ENCODE results near the gene GALNT16.
A peak's percentile ranks its signal among the peaks of the same experiment; 100 is the strongest.
"Not testable (repeated sequence)": the region's sequence is repeated elsewhere in the genome, so short reads cannot be mapped to it uniquely, and the experiment has no call there.

The GALNT16 gene

DNA sequence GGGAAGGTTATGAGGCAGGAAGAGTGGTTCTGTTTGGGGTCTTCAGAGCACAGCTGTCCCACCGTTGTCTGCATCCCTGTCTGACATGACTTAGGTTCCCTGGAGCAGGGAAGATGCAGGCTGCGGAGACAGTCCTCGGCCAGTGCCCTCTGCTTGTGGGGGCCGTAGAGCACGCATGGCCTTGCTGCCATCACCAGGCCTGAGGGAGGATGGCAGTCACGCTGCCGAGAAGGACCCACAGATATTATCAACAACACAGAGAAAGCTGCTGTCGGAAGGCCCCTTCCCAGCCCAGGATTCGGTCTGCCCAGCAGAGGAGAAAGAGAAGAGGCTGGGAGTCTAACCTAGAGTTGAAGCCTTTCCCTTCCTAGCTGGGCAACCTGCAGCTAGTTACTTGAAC is 103.1 kb downstream of the GALNT16 start:
- no peak for DNase-seq (ENCODE audit: low read depth, low spot score)

DNA sequence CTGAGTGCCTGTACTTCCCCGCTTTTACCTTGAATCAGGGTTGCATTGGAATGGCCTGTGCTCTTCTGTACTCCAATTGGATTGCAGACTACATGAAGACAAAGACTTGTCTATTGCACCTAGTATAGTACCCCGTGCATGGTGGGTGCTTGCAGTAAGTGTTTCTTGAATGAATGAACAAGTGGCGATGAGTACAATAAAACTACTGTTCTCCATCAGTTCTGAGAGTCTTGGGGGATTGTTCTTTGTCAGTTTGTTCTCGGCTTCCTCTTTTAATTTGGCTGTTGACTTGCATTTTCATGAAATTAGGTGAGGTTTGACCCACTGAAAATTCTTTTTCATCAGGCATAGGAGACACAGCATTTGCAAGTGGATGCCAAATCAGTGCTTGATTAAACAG is 104.0 kb downstream of the GALNT16 start:
- DNase-seq (ENCODE audit: low read depth, low spot score), result no peak

DNA sequence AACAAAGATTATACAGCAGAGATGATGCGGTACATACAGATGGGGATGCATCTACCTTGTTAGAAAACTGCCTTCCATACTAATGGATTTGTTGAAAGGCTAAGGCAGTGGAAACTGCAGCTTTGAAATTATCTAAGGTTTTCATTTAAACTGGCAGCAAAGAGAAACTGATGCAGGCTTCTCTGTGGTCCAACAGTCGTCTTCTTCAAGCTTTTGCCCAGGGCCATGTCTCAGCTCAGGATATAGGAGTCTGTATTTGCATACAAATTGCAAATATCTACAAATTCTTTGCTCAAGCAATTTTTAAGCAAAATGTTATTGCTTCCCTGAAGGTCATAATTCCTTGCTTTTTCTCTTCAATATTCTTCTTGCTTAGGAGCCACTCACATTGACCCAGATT is 104.4 kb downstream of the GALNT16 start:
- no peak for DNase-seq (ENCODE audit: low read depth, low spot score)

DNA sequence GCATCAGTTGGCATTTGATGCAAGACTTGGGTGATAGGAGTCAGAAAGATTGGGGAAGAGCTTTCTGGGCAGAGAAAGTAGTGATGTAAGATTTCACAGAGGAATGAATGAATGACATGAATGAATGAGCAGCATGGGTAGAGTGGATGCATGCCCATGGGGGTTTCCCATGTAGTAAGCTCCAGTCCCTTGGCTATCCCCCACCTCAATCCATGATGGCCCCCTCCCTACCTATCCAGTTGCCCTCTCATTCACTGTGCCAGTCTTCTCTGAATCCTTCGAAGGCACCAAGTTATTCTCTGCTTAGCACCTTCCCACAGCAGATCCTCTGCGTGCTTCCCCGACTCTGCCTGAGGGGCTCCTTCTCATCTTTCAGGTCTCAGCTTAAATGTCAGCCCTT is 106.1 kb downstream of the GALNT16 start:
- no peak for DNase-seq (ENCODE audit: low read depth, low spot score)

DNA sequence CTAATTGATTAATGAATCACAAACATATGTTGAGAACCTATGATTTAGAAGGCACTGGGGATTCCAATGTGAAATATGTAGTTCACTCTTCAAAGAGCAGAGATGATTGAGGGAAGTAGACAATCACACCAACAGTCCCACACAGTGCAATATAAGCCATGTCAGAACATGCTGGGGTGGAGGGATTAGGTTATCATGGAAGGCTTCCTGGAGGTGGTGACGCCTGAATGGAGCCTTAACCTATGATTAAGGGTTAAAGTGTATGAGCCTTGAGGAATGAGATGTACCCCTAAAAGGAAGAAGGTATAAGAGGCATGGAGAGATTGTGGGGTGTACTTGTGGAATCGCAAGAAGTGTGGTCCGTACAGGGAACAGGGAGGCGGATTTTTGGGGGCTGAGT is 106.8 kb downstream of the GALNT16 start:
- DNase-seq (ENCODE audit: low read depth, low spot score), result no peak

DNA sequence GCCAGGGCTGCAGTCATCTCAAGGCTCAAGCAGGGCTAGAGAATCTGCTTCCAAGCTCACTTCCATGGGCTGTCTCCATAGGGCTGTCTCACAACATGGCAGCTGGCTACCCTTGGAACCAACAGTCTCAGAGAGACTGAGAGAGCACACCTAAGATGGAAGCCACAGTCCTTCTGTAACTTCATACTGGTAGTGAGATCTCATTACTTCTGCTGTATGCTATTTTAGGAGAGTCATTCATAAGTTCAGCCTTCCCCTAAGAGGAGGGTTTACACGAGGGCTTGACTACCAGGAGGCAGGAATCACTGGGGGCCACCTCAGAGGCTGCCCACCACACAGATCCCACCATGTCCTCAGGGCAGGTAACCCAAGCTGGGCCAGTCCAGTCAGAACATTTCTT is 108.4 kb downstream of the GALNT16 start:
- DNase-seq (ENCODE audit: low read depth, low spot score), result no peak

DNA sequence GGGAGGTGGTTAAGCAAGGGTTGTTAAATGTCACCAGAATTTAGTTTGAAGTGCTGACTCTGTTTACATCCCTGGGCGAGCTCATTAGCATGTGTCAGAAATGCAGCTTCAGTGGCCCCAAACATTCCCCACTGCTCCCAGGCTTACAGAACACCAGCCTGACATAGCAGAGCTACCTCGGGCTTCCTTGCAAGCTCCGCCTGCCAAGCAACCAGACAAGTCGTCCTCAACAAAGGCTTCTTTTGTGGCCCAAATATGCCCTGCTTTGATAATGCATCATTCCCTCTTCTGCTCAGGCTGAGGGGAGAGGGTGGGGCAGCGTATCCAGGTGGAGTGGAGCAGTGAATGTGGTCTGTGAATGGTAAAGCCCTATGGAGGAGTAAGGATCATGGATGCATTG is 110.1 kb downstream of the GALNT16 start:
- DNase-seq (ENCODE audit: low read depth, low spot score), result no peak

DNA sequence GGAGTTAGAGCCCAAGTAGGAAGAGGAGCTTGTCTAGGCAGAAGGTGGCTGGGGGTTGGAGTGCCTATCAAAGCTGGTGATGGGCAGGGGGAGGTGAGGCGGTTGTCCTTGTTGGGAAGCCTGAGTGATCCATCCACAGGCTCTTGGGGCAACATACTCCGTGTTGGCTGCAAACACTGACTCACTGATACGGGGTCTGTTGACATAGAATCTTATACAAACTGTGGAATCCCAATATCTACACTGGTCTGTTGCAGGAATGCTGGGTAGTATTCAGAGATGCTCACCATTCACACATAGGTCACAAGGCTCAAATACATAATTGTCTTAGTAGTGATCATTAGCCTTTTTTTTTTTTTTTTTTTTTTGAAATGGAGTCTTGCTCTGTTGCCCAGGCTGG is 112.2 kb downstream of the GALNT16 start:
- no peak for DNase-seq (ENCODE audit: low read depth, low spot score)

DNA sequence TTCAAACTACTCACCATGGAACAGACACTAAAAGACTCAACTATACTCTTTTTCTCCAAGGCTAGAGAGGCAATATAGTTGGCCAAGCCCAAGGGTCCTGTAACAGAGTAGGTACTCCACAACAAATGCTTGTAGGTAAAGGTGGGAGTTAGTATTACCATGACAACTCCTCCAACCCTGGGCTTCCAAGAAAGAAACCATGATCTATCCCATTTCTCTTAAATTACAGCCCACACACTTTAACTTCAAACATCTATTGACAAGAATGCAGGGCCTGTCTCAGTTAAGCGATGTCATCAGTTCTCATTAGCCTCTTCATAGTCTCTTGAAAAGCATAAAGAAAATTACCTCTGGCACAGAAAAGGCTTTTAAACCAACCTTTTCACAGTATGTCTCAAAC is 113.1 kb downstream of the GALNT16 start:
- no peak for DNase-seq (ENCODE audit: low read depth, low spot score)

DNA sequence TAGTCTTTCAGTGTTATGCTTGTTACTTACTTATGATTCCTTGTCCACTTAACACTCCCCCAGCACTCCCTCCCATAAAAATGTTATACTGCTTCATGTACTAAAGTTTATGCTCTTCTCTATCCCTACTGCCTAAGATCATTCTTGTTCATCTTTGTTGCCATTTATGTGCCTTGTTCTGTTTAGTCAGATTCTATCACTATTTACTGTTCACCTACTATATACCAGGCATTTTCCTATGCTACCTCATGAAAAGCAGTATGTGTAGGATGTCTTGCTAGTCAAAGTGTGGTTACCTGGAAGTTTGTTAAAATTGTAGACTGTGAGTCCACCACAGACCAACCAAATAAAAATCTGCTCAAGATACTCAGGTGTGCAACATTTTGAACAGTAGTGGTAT is 114.3 kb downstream of the GALNT16 start:
- DNase-seq (ENCODE audit: low read depth, low spot score), result no peak

DNA sequence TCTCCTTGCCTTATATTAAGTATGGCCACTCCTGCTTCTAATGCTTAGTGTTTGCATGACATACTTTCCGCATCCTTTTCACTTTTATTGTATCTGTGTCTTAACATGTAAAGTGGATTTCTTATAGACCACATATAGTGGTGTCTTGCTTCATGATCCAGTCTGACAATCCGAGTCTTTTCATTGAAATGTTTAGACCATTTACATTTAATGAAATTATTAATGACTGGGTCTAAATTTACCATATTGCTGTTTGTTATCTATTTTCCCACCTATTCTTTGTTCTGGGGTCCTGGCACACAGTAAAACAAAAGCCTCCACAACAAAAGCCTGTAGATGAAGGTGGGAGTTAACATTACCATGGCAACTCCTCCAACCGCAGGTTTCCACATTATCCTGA is 115.2 kb downstream of the GALNT16 start:
- no peak for DNase-seq (ENCODE audit: low read depth, low spot score)

DNA sequence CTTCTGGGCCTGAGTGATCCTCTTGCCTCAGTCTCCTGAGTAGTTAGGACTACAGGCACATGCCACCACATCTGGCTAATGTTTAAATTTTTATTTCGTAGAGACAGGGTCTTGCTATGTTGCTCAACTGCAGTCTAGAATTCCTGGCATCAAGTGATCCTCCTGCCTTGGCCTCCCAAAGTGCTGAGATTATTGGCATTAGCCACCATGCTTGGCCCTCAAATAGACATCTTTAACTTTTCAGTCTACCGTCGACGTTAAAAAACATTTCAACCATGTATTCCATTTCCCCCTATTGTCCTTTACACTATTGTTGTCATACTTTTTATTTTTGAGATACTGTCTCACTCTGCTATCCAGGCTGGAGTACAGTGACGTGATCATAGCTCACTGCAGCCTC is 115.8 kb downstream of the GALNT16 start:
- DNase-seq (ENCODE audit: low read depth, low spot score), result no peak

DNA sequence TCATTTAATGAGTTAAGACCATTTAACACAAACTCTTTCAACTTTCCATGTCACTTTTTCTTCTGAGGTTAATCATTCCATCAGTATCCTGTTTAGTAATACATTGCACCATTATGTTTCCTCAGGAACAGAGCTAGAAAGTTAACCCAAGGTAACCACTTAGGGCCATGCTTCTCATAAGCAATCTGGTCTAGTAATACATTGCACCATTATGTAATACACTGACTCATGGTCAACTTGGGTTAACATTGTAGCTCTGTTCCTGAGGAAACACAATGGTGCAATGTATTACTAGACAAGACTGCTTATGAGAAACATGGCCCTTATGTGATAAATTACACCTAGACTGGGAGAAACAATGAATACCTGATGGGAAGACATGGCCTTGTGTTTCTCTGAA is 116.5 kb downstream of the GALNT16 start:
- no peak for DNase-seq (ENCODE audit: low read depth, low spot score)

DNA sequence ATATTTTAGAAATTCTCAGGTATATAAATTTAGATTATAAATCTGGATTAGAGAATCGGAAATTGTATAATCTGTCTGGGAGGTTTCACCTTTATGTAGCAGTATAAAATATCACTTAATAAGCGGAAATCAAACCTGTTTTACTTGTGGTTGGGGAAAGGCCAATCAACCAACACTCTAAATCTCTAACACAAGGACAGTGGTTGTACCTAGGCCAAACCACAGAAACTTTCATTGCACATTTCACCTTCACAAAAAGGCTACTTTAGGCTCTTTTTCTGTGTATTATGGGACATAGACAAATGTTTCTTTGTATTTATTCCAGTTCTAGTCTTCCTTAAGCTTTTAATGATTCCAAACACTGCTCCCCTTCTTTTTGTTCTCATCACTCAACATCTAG is 118.3 kb downstream of the GALNT16 start:
- DNase-seq (ENCODE audit: low read depth, low spot score), result no peak

DNA sequence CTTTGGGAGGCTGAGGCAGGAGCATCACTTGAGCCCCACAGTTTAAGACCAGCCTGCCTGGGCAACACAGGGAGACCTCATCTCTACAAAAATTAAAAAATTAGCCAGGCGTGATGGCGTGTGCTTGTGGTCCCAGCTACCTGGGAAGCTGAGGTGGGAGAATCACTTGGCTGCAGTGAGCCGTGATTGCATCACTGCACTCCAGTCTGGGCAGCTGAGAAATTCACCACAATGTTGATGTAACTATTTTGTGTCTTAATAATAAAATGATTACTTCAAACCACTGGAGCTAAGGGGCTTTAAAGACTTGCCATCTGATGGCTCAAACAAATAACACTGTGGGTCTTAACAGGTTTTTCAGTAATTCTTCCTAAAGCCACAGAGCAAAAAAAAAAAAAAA is 127.4 kb downstream of the GALNT16 start:
- no peak for DNase-seq (ENCODE audit: low read depth, low spot score)

DNA sequence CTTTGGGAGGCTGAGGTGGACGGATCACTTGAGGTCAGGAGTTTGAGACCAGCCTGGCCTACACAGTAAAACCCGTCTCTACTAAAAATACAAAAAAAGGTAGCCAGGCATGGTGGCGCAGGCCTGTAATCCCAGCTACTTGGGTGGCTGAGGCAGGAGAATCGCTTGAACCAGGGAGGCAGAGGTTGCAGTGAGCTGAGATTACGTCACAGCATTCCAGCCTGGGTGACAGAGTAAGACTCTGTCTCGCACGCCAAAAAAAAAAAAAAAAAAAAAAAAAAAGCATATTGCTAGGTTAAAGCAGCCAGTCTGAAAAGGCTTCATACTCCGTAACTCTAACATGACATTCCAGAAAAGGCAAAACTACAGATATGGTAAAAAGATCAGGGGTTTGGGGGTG is 131.4 kb downstream of the GALNT16 start:
- DNase-seq (ENCODE audit: low read depth, low spot score), result not testable (repeated sequence)

DNA sequence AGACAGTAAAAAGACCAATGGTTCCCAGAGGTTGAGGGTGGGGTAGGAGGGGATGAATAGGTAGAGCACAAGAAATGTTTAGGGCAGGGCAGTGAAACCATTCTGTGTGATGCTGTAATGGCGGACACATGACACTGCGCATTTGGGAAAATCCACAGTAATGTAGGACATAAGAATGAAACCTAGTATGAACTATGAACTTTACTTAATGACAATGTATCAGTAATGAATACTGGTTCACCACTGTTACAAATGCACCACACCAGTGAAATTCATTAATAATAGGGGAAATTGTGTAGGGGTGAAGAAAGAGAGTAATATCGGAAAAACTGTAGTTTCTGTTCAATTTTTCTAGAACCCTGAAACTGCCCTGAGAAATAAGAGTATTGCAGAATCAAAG is 132.5 kb downstream of the GALNT16 start:
- no peak for DNase-seq (ENCODE audit: low read depth, low spot score)

DNA sequence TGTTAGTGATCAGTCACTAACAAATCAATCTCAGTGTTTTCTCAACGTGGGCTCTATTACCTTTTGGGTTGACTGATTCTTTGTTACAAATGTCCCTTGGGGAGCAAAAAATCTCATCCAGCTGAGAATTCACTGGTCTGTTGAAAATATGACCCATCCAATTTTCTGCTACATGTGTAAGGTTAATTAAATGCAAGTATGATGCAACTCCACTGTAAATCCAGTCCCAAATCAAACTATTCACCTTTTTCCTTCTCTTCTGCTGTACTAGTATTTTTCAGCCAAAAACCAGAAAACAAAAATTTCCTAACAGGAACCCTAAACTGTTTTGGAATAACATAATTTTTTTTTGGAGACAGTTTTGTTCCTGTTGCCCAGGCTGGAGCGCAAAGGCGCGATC is 136.0 kb downstream of the GALNT16 start:
- no peak for DNase-seq (ENCODE audit: low read depth, low spot score)

DNA sequence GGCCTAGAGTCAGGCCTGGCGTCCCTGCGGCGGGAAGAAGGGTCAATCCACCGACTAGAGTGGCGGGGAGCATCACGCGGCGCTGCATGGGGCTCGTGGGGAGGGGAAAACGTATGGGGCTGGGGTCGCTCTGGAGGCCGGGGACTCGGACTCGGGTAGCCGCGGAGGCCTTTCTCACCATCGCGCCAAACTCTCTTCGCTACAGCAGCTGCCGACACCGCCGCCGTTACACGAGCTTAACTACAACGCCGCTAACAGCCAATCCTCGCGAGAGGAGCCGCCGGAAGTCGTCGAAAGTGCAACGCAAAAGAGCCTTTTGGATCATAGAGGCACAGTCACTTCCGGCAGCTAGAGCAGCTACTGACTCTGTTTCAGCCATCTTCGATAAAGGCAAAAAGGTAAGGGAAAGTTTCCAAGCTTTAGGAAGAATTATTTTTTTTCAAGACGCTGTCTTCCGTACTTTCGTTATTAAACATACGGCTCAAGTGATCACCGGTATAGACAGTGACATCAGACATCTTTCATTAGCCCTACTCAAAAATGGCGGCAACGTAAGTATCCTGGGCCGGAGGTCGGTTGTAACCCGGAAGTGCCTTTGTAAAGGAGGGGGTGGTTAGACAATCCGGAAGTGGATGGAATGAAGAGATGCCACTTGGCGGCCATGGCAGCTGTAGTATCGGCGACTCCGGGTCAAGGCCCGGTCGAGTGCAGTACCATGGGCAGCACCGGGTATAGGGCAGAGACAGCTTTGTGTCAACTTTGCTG is 138.3 kb downstream of the GALNT16 start, which contains the start of the genes ERH and SLC39A9:
Gene ERH, minus strand, starts transcription at position 247 of the 765 bp plus-strand sequence. Its CDS starts 66 bp downstream, at position 181.
Gene SLC39A9, plus strand, starts transcription at position 640 of the 765 bp plus-strand sequence. CDS start 678 bp downstream, outside the sequence.
- DNase-seq (ENCODE audit: low read depth, low spot score), result peak; percentile 82

DNA sequence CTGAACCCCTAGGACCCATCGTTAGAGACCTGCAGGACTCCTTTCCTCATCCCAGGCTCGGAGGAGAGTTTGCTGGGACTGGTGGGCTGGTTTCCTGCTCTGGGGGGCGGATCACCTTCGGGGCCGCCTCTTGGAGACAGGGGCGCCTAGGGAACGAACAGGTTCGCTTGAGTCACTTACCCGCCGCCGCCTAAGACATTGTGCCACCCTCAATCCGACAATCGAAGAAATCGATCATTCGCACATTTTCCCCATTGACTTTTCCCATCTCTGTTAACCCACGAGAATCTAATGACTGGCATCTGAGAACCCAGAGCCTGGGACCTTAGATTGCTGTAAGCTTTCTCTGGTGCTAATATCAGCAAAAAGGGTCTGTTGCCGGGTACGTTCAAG is 138.9 kb downstream of the GALNT16 start:
- DNase-seq (ENCODE audit: low read depth, low spot score), result no peak

DNA sequence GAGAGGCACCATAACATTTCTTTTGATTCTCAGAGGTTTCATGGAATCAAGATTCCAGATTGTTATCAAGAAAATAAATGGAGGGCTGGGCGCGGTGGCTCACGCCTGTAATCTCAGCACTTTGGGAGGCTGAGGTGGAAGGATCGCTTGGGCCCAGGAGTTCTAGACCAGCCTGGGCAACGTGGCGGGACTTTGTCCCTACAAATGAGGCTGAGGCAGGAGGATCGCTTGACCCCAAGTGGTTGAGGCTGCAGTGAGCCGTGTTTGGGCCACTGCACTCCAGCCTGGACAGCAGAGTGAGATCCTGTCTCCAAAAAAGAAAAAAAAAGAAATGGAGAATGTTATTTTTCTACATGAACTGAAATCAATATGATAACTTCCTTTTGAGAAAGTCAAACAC is 139.8 kb downstream of the GALNT16 start:
- DNase-seq (ENCODE audit: low read depth, low spot score), result no peak

DNA sequence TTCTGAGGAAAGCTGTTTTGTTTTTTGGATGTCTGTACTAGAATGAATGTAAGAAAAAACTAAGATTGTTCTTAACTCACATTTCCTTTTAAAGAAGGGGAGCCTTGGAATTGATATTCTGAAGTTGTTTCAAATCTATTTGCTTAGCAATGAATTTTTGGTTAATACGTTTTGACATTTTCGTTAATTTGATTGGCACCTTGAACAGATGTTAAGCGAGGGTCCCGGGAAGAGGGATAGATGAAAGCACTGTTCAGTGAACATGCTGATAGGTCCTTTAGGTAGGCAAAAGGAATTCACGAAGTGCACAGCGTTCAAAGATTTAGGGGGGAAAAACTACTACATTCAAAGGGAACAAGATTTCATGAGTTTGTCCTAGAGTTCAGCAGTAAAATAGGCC is 140.2 kb downstream of the GALNT16 start:
- no peak for DNase-seq (ENCODE audit: low read depth, low spot score)

DNA sequence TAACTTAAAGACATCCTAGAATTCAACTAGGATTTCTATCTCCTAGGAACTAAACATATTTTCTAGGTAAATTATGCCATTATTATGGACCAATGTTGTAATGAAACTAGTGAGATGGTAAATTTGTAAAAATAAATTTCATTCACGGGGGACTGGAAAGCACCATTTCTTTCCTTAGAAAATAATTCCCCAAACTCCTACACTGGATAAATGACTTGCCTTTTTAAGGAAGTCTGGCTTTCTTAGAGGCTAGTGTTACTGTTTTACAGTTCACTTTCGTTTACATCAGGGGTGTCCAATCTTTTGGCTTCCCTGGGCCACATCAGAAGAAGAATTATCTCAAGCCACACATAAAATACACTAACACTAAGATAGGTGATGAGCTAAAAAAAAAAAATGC is 141.9 kb downstream of the GALNT16 start:
- DNase-seq (ENCODE audit: low read depth, low spot score), result no peak

DNA sequence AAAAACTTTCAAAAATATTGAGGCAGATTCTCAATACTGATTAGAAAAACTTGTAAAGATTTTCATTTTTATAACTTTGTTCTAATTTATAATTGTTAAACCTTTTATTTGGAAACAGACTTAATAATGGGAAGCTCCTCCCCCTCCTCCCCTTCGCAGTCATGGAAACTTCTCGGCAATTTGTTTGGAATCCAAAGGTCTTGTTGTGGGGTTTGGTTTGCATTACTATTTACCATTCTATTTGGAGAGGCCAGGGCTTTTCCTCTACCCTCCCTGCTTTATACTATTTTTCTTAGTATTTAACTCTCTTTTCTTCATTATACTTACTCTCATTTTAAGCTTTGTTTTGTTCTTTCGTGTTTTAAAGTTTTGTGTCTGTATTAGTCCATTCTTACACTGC is 144.5 kb downstream of the GALNT16 start:
- no peak for DNase-seq (ENCODE audit: low read depth, low spot score)

All from activated naive CD8-positive, alpha-beta T cell treated with anti-CD3 and anti-CD28 coated beads, Interleukin-2, amount 50 U/mL, for 16 hours (primary cell).